DMS79 (cell line): ENCODE results near the gene EXOC2.

ENCODE experiments used
- DNase-seq: peaks from one replicate; lab custom pipeline; 2025; lab: John Stamatoyannopoulos, UW

Gene EXOC2

DNA sequence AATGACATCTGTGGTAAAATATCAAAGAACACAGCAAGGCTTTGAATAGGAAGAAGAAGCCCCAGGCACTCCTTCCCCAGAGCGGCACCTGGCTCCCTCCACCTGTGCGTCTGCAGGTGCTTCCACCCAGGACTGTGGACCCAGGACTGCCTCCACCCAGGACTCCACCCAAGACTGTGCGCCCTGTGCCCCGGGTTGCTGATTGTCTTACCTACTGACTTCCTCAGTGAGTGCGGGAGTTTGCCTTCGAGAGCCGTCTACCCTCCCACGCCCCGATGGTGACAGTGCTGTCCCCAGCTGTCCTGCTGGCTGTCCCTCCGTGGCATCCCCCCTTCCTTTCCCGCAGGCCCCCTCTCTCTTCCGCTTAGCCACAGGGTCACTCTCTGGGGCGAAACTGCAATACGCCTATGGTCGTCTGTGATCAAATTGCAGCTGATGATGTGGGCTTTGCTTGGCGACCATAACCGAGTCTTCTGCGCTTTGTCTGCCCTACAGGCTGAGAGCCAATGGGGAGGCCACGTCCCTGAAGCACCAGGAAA is 249.2 kb downstream of the EXOC2 start:
- DNase-seq: no peak

GRCh38 chr6:441126-441920 is 251.6 kb downstream of the EXOC2 start:
- DNase-seq: no peak

DNA sequence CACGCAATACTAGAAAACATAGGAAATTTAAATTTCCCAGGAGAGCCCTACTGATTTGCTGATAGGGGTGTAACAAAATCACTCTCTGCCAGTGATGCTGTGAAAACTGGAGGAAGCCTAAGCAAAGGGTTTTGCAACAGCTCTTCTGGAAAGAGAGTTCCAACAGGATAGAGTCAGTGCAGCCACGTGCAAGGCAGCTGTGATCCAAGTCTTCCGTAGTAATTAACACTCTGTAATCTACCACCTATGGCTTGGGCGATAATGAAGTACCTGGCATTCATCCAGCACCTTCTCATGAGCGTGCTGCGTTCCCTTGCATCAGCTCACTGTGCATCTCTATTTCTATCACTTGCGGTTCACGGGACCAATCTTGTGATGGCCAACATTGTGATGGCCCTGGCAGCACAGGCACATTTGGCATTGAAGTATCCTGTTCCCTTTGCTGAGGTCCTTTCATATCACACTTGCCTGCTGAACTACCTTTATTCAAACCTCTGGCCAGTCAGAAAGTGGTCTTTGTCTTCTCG is 253.2 kb downstream of the EXOC2 start:
- DNase-seq: no peak

DNA sequence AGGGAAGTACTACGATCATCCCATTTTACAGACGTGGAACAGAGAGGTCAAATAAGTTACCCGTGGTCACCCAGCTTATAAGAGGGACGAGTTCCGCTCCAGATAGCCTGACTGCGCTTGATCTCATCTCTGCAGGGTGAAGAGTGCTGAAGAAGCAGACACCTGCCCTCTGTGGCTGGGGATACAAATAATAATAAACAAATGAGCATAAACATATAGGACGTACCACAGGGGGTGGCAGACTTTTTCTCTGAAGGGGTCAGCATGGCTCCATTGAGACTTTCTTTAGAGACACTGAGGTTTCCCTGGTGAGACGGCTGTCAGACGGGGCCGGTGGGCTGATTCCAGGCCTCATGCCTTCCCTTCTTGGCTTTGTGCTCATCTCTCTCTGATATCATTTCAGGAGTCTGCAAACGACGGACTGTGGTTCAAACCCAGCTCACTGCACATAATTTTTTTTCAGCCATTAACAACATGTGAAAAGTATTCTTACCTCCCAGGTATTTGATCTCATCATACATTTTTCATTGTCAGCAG is 254.2 kb downstream of the EXOC2 start:
- DNase-seq: no peak

DNA sequence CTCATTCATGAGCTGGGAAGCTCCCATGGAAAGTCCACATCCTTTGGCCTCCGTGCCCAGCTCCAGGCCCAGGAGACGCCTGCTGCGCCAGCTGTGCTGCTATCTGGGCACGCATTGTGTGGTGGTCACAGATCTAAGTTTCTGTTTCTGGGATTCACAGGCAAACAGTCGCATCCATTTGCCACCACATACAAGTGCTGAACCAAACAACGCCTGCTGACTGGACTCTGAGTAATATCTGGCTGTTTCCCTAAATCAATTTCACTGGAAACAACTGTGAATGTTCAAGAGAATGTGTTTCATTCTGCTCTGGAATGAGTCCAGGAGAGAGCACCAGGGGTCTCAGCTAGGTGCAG is 255.9 kb downstream of the EXOC2 start:
- no peak for DNase-seq

- no peak for DNase-seq
Observed at GRCh38 chr6:436308-437036, 256.5 kb downstream of the EXOC2 start.

- no peak for DNase-seq
Observed at GRCh38 chr6:435441-436307, 257.3 kb downstream of the EXOC2 start.
